Keratinocyte (primary cell): ENCODE data around the gene ACTN1. TPM values are rescaled to one million over a fixed set of nuclear protein-coding genes. Genes with fewer than 3 reads are reported as not detected.

ENCODE experiments used
- DNase-seq: peaks from one replicate; pipeline ENCODE4 v3.0.0-alpha.2; 2011; ENCODE audit warnings: low read depth, missing footprints, low spot score
- FAIRE-seq: peaks from 2 replicates; lab custom pipeline; 2011; peaks lifted over from hg19 to GRCh38; lab: Jason Lieb, UNC
- H2AFZ ChIP-seq: 2 replicates; pipeline ENCODE4 v1.6.0; 2012; ENCODE audit warnings: low read length, control low read depth, inconsistent platforms; ENCODE audit not compliant: control insufficient read depth
- H3K27ac ChIP-seq: 2 replicates; pipeline ENCODE4 v1.5.1; 2011; ENCODE audit warnings: low read length; ENCODE audit not compliant: control insufficient read depth, insufficient read depth
- H3K27me3 ChIP-seq: 3 replicates; pipeline ENCODE4 v1.6.0; 2011; ENCODE audit warnings: low read length; ENCODE audit not compliant: control insufficient read depth, insufficient read depth; ENCODE audit errors: extremely low read depth
- H3K36me3 ChIP-seq, 2 experiments: 2 replicates in 1 of 2; 3 replicates in 1 of 2; pipeline ENCODE4 v1.5.1; 2011; ENCODE audit warnings: low read length in 2 of 2, mild to moderate bottlenecking in 1 of 2; ENCODE audit not compliant: control insufficient read depth in 2 of 2, insufficient read depth in 2 of 2; ENCODE audit errors: extremely low read depth in 1 of 2
- H3K4me1 ChIP-seq: 3 replicates; pipeline ENCODE4 v1.5.1; 2011; ENCODE audit warnings: low read length; ENCODE audit not compliant: control insufficient read depth, insufficient read depth; ENCODE audit errors: extremely low read depth
- H3K4me2 ChIP-seq: 3 replicates; pipeline ENCODE4 v1.6.0; 2011; ENCODE audit warnings: low read depth, low read length; ENCODE audit not compliant: control insufficient read depth, insufficient read depth; ENCODE audit errors: extremely low read depth
- H3K4me3 ChIP-seq, 3 experiments: fragments of 200-600 bp in 1 of 3; sonication (generic) in 1 of 3; 2 replicates in 2 of 3; 3 replicates in 1 of 3; pipeline ENCODE4 v1.5.1; 2011 to 2016; ENCODE audit warnings: low read length in 3 of 3, mild to moderate bottlenecking in 3 of 3, control low read depth in 2 of 3, inconsistent platforms in 1 of 3, low read depth in 1 of 3, mixed read lengths in 1 of 3, mixed run types in 1 of 3, moderate library complexity in 1 of 3; ENCODE audit not compliant: control insufficient read depth in 2 of 3, insufficient read depth in 2 of 3; ENCODE audit errors: extremely low read depth in 1 of 3
- H3K79me2 ChIP-seq: 2 replicates; pipeline ENCODE4 v1.6.0; 2012; ENCODE audit warnings: low read length; ENCODE audit not compliant: control insufficient read depth, insufficient read depth
- H3K9ac ChIP-seq: 3 replicates; pipeline ENCODE4 v1.6.0; 2011; ENCODE audit warnings: low read length; ENCODE audit not compliant: control insufficient read depth, insufficient read depth; ENCODE audit errors: extremely low read depth
- H3K9me1 ChIP-seq: 3 replicates; pipeline ENCODE4 v1.6.0; 2011; ENCODE audit warnings: low read length; ENCODE audit not compliant: control insufficient read depth, insufficient read depth; ENCODE audit errors: extremely low read depth
- H3K9me3 ChIP-seq: 2 replicates; pipeline ENCODE4 v1.5.1; 2012; ENCODE audit warnings: low read depth, low read length; ENCODE audit not compliant: control insufficient read depth
- H4K20me1 ChIP-seq: 3 replicates; pipeline ENCODE4 v1.6.0; 2011; ENCODE audit warnings: low read length; ENCODE audit not compliant: control insufficient read depth, insufficient read depth; ENCODE audit errors: extremely low read depth
- CTCF ChIP-seq, 3 experiments: IDR thresholded peaks in 1 of 3; conservative IDR thresholded peaks in 1 of 3; optimal IDR thresholded peaks in 1 of 3; 2 replicates in 2 of 3; 3 replicates in 1 of 3; pipeline versions ENCODE3 to v1.5.1; 2011; ENCODE audit warnings: low read length in 3 of 3, mild to moderate bottlenecking in 3 of 3, moderate library complexity in 2 of 3, control low read depth in 1 of 3, inconsistent platforms in 1 of 3; ENCODE audit not compliant: insufficient read depth in 2 of 3; ENCODE audit errors: extremely low read depth in 1 of 3
- EZH2 ChIP-seq: IDR thresholded peaks from one replicate; pipeline ENCODE4 v1.6.1; 2012; ENCODE audit warnings: inconsistent platforms, mild to moderate bottlenecking, low read length, moderate library complexity
- dilution Hi-C: fragments of 300-500 bp; cut with MboI; formaldehyde crosslinking; loops from one replicate; pipeline ENCODE4 v1.7.0; 2020; ENCODE audit warnings: low sequenced_read_pairs; ENCODE audit not compliant: extremely low pct_ligation_motif_present
- polyA plus RNA-seq, 5 experiments: library from polyadenylated mRNA; depleted of rRNA in 3 of 5; stranded (reverse) in 3 of 5; stranded (forward) in 1 of 5; unstranded in 1 of 5; fragments of >200 nt; gene quantifications; 1 replicate in 1 of 5; 2 replicates in 3 of 5; 3 replicates in 1 of 5; pipeline versions ENCODE4 v1.2.1 to v1.2.3, GENCODE V29; 2011 to 2012; ENCODE audit warnings: missing spikeins in 2 of 5, low read depth in 1 of 5, low replicate concordance in 1 of 5

ACTN1 gene
- polyA plus RNA-seq, 1 donor (not counting 4 experiments of a cell fraction or from before 2014, with no cell fraction given): 558 TPM

DNA sequence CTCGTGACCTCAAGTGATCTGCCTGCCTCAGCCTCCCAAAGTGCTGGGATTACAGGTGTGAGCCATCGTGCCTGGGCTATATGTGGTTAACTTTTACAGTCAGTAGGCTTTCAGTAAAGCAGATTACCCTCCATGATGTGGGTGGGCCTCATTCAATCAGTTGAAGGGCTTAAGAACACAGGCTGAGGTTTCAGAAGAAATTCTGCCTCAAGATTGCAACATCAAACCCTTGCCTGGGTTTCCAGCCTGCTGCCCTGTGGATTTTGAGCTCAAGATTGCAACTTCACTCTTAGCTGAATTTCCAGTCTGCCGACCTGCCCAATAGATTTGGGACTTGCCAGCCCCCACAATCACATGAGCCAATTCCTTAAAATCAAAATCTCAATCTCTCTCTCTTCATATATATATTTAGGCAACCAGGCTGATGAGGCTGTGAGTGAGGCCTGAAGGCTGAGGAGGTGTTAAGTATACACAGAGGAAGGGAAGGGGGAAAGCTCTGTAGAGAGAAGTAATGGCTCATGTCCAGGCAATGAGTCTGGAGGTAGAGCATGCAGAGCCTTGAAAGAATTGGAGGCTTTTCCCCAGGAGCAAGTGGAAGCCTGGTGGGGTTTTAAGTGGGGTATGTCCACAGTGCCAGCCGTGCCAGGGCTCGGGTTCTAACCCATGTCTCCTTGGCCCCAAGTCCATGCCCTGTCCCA, 33.3 kb upstream of the ACTN1 start:
- dilution Hi-C loops: no loop called here
- H3K27ac ChIP-seq: no peak overlapping the region
- H3K79me2 ChIP-seq: no peaks in the 10 kb centered on the region
- H3K27me3 ChIP-seq: no peaks in the 10 kb centered on the region
- DNase-seq (no peak), FAIRE-seq (no peak)
- no peak for TF ChIP-seq CTCF (optimal IDR thresholded peaks at IDR 0.05 in 1 of 3, IDR thresholded peaks at IDR 0.05 in 1 of 3, conservative IDR thresholded peaks at IDR 0.05 in 1 of 3; ENCODE audit: extremely low read depth in 1 of 3, insufficient read depth in 2 of 3, low read length in 3 of 3)
- TF ChIP-seq EZH2: no peak
- no peak overlapping the region for H2AFZ ChIP-seq
- no peaks in the 10 kb centered on the region for H3K9me3 ChIP-seq
- H3K36me3 ChIP-seq: no peaks in the 10 kb centered on the region
- H4K20me1 ChIP-seq: no peaks in the 10 kb centered on the region
- no peak overlapping the region for H3K4me2 ChIP-seq
- no peak overlapping the region for H3K4me3 ChIP-seq
- no peaks in the 10 kb centered on the region for H3K9me1 ChIP-seq
- no peak overlapping the region for H3K9ac ChIP-seq
- no peaks in the 10 kb centered on the region for H3K4me1 ChIP-seq

GRCh38 chr14:69010648-69011047, 31.5 kb upstream of the ACTN1 start:
- H3K9me3 ChIP-seq: no peaks in the 10 kb centered on the region
- no peaks in the 10 kb centered on the region for H3K79me2 ChIP-seq
- H3K36me3 ChIP-seq: no peaks in the 10 kb centered on the region
- H3K9me1 ChIP-seq: no peaks in the 10 kb centered on the region
- FAIRE-seq (no peak), DNase-seq (no peak)
- no peak overlapping the region for H3K27ac ChIP-seq
- TF ChIP-seq CTCF (optimal IDR thresholded peaks at IDR 0.05 in 1 of 3, IDR thresholded peaks at IDR 0.05 in 1 of 3, conservative IDR thresholded peaks at IDR 0.05 in 1 of 3; ENCODE audit: extremely low read depth in 1 of 3, insufficient read depth in 2 of 3, low read length in 3 of 3) (no peak), EZH2 (no peak)
- H3K9ac ChIP-seq: no peak overlapping the region
- H3K4me3 ChIP-seq: no peak overlapping the region
- dilution Hi-C loops: no loop called here
- H2AFZ ChIP-seq: no peak overlapping the region
- H3K27me3 ChIP-seq: no peaks in the 10 kb centered on the region
- H3K4me2 ChIP-seq: no peak overlapping the region
- H3K4me1 ChIP-seq: peaks cover 5% of the 10 kb centered on the region
- H4K20me1 ChIP-seq: no peaks in the 10 kb centered on the region
